Measurements from ENCODE around the gene SPATA2L.
A peak's percentile ranks its signal among the peaks of the same experiment; 100 is the strongest.

Gene SPATA2L

DNA sequence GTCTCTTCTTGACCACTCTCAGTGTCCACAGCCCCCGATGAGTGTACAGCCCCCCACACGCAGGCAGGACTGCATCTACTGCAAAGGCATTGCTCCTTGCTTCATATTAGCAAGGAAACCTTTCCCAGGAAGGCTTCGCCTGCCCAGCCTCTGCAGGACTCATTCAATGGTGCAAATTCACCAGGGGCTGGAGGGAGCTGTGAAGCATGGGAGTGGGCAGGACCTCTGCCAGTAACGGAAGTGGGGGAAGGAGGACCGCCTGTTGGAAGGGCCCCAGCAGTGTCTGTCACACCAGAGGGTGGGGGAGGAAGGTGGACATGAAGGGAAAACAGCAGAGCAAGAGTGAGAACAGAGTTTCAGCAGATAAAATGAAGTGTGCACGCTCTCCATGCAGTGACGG is 41.4 kb downstream of the SPATA2L start:
- DNase-seq (ENCODE audit: low read depth), result no peak
- no peak overlapping the region for H3K4me3 ChIP-seq (ENCODE audit: low read length)
- no peaks in the 10 kb centered on the region for H3K27me3 ChIP-seq (replicated peaks; ENCODE audit: control insufficient read depth, insufficient read depth, low read length)
- H3K9ac ChIP-seq (ENCODE audit: low read length), result no peak overlapping the region
- peaks cover 13% of the 10 kb centered on the region for H3K4me1 ChIP-seq (ENCODE audit: control insufficient read depth, insufficient read depth, low read length)
- H3K36me3 ChIP-seq (ENCODE audit: control insufficient read depth, insufficient read depth, low read length, severe bottlenecking), result peaks cover 6% of the 10 kb centered on the region
- no peaks in the 10 kb centered on the region for H3K9me3 ChIP-seq (ENCODE audit: control insufficient read depth, low read length)

- H3K36me3 ChIP-seq (ENCODE audit: control insufficient read depth, insufficient read depth, low read length, severe bottlenecking), result peaks cover 6% of the 10 kb centered on the region
- no peaks in the 10 kb centered on the region for H3K27me3 ChIP-seq (replicated peaks; ENCODE audit: control insufficient read depth, insufficient read depth, low read length)
- H3K4me1 ChIP-seq (ENCODE audit: control insufficient read depth, insufficient read depth, low read length), result peaks cover 13% of the 10 kb centered on the region
- H3K9ac ChIP-seq (ENCODE audit: low read length), result peak overlapping the region; percentile 96
- peak overlapping the region; percentile 99 for H3K4me3 ChIP-seq (ENCODE audit: low read length)
- H3K9me3 ChIP-seq (ENCODE audit: control insufficient read depth, low read length), result no peaks in the 10 kb centered on the region
- peak; percentile 57 for DNase-seq (ENCODE audit: low read depth)
Measured at GRCh38 chr16:89658221-89658879, 43.2 kb downstream of the SPATA2L start.

DNA sequence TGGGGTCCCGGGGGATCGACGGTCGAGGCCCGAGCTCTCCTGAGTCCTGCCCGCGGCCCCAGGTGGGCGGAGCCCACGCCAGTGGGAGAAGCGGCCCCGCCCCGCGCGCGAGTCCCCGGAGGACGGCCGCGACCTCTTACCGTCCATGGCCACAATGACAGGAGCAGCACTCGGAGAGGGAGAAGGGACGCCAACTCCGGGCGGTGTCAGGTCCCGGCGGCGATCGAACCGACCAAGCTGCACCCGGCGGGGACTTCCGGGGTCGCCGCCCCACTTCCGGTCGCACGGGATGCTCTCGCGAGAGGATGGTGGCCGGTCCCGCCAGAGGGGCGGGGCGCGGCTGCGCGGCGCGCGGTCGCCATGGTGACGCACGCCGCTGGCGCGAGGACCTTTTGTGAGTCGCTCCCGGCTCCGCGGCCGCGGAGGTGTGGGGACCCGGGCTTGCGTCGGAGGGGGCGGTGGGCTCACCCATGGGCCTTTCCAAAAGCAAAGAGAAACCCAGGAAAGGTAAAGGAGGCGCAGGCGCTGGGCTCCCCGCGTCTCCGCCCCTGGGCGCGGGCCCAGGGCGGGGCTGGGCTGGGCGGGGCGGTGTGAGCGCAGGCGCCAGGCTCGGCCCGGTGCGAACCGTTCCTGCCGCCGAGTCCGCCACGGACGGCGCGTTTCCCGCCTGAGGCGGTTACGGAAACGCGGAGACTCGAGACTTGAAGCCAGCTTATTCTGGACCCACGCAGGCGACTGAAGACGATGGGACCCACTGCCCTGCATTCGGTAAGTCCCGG is 43.9 kb downstream of the SPATA2L start, which contains the start of the genes CHMP1A and SPATA33:
Gene CHMP1A, minus strand, starts transcription at position 267 of the 779 bp plus-strand sequence. Its CDS starts 120 bp downstream, at position 147.
Gene SPATA33, plus strand, starts transcription at position 395 of the 779 bp plus-strand sequence. Its CDS starts 76 bp downstream, at position 471.
- peak; percentile 94 for DNase-seq (ENCODE audit: low read depth)
- peak within 1 kb of the TSS; percentile 96 for H3K9ac ChIP-seq (ENCODE audit: low read length)
- H3K36me3 ChIP-seq (ENCODE audit: control insufficient read depth, insufficient read depth, low read length, severe bottlenecking), result peaks cover 6% of the 10 kb centered on the region
- no peaks in the 10 kb centered on the region for H3K27me3 ChIP-seq (replicated peaks; ENCODE audit: control insufficient read depth, insufficient read depth, low read length)
- H3K4me1 ChIP-seq (ENCODE audit: control insufficient read depth, insufficient read depth, low read length), result peaks cover 13% of the 10 kb centered on the region
- peak within 1 kb of the TSS; percentile 99 for H3K4me3 ChIP-seq (ENCODE audit: low read length)
- H3K9me3 ChIP-seq (ENCODE audit: control insufficient read depth, low read length), result no peaks in the 10 kb centered on the region

DNA sequence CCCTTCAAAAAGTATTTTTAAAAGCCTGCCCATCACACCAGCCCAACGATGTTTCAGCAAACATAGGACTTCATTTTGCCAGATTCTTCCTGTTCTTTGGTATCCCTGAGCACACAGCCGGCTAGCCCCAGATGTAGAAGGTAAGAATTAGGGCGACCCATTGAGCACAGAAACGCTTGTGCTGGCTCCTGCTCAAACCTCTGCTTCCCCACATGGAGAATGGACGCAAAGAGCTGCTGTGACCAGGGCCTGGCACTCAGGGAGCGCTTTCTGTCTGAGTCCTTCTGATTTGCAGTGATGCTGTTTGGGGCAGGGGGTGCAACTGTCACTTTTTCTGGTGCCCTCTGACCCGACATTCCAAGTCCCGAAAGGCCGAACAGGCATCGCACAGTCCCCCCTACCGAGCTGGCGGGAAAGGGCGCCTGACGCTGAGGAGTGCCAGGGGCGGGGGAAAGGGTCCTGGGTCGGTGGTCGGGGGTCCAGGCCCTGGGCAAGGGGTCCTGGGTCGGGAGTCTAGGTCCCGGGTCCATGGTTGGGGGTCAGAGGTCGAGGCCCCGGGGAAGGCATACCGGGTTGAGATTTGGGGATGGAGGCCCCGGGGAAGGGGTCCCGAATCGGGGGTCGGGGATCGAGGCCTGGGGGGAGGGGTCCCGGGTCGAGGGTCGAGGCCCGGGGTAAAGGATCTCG is 44.9 kb downstream of the SPATA2L start:
- H3K27me3 ChIP-seq (replicated peaks; ENCODE audit: control insufficient read depth, insufficient read depth, low read length), result no peaks in the 10 kb centered on the region
- H3K4me3 ChIP-seq (ENCODE audit: low read length), result peak overlapping the region; percentile 99
- DNase-seq (ENCODE audit: low read depth), result no peak
- H3K36me3 ChIP-seq (ENCODE audit: control insufficient read depth, insufficient read depth, low read length, severe bottlenecking), result peaks cover 10% of the 10 kb centered on the region
- H3K4me1 ChIP-seq (ENCODE audit: control insufficient read depth, insufficient read depth, low read length), result peaks cover 13% of the 10 kb centered on the region
- H3K9me3 ChIP-seq (ENCODE audit: control insufficient read depth, low read length), result no peaks in the 10 kb centered on the region
- H3K9ac ChIP-seq (ENCODE audit: low read length), result peak overlapping the region; percentile 96

DNA sequence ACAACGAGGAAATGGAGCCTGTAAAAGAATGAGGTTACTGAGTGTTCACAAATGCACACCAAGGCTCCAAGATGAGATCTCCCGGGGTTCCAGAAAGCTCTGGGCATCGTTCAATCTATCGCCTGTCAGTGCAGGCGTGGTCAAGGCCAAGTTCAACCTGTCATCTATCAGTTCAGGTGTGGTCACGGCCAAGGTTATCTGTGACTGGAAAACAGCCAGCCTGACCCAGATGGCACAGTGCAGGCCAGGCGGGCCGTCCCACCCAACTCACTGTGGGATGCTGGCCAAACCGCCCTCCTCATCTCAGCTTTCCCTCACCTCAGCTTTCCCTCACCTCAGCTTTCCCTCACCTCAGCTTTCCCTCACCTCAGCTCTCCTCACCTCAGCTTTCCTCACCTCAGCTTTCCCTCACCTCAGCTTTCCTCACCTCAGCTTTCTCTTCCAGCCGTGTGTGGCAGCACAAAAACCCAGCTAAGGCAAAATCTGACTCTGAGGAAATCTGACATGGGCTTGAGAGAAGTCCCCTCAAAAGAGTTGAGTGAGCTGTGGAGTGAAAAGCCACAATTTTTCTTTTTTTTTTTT is 46.4 kb downstream of the SPATA2L start:
- no peaks in the 10 kb centered on the region for H3K9me3 ChIP-seq (ENCODE audit: control insufficient read depth, low read length)
- no peak overlapping the region for H3K9ac ChIP-seq (ENCODE audit: low read length)
- peaks cover 15% of the 10 kb centered on the region for H3K36me3 ChIP-seq (ENCODE audit: control insufficient read depth, insufficient read depth, low read length, severe bottlenecking)
- H3K4me1 ChIP-seq (ENCODE audit: control insufficient read depth, insufficient read depth, low read length), result peaks cover 13% of the 10 kb centered on the region
- no peak overlapping the region for H3K4me3 ChIP-seq (ENCODE audit: low read length)
- no peak for DNase-seq (ENCODE audit: low read depth)
- H3K27me3 ChIP-seq (replicated peaks; ENCODE audit: control insufficient read depth, insufficient read depth, low read length), result no peaks in the 10 kb centered on the region

- no peaks in the 10 kb centered on the region for H3K27me3 ChIP-seq (replicated peaks; ENCODE audit: control insufficient read depth, insufficient read depth, low read length)
- H3K36me3 ChIP-seq (ENCODE audit: control insufficient read depth, insufficient read depth, low read length, severe bottlenecking), result peaks cover 15% of the 10 kb centered on the region
- peaks cover 11% of the 10 kb centered on the region for H3K4me1 ChIP-seq (ENCODE audit: control insufficient read depth, insufficient read depth, low read length)
- no peak overlapping the region for H3K9ac ChIP-seq (ENCODE audit: low read length)
- H3K4me3 ChIP-seq (ENCODE audit: low read length), result no peak overlapping the region
- DNase-seq (ENCODE audit: low read depth), result no peak
- H3K9me3 ChIP-seq (ENCODE audit: control insufficient read depth, low read length), result no peaks in the 10 kb centered on the region
Measured at GRCh38 chr16:89653656-89654295, 47.7 kb downstream of the SPATA2L start.

- H3K4me3 ChIP-seq (ENCODE audit: low read length), result no peak overlapping the region
- peaks cover 27% of the 10 kb centered on the region for H3K36me3 ChIP-seq (ENCODE audit: control insufficient read depth, insufficient read depth, low read length, severe bottlenecking)
- peaks cover 4% of the 10 kb centered on the region for H3K4me1 ChIP-seq (ENCODE audit: control insufficient read depth, insufficient read depth, low read length)
Measured at GRCh38 chr16:89651584-89651983, 49.9 kb downstream of the SPATA2L start.

DNA sequence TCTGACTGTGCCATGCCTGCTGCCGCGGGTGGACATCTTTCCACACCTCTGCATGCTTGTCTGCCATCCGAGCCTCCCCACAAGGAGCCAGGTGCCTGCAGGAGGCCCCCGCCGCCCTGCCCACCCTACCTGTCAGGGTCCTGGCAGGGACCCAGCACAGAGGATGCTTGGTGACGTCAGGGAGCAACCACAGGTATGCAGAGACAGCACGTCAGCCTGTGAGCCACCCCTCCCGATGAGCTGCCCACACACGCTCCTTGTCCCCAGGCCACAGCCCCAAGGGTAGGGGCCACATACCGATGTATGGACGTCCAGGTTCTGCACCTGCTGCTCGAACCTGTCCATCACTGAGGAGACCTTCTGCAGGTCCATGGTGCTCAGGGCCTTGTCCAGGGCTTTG is 54.6 kb downstream of the SPATA2L start:
- Histone ChIP-seq H3K27me3 (replicated peaks; ENCODE audit: control insufficient read depth, insufficient read depth, low read length) (no peaks in the 10 kb centered on the region), H3K4me1 (ENCODE audit: control insufficient read depth, insufficient read depth, low read length) (no peaks in the 10 kb centered on the region), H3K4me3 (ENCODE audit: low read length) (no peak overlapping the region), H3K36me3 (ENCODE audit: control insufficient read depth, insufficient read depth, low read length, severe bottlenecking) (peaks cover 45% of the 10 kb centered on the region), H3K9me3 (ENCODE audit: control insufficient read depth, low read length) (no peaks in the 10 kb centered on the region), H3K9ac (ENCODE audit: low read length) (no peak overlapping the region)
- DNase-seq (ENCODE audit: low read depth), result no peak

More at GRCh38 chr16:89651584-89651983, 49.9 kb downstream of the SPATA2L start:
- DNase-seq (ENCODE audit: low read depth), result no peak
- Histone ChIP-seq H3K9me3 (ENCODE audit: control insufficient read depth, low read length) (no peaks in the 10 kb centered on the region), H3K27me3 (replicated peaks; ENCODE audit: control insufficient read depth, insufficient read depth, low read length) (no peaks in the 10 kb centered on the region), H3K9ac (ENCODE audit: low read length) (no peak overlapping the region)
